Subcutaneous adipose tissue (tissue), 4 donors: Measurements from ENCODE around the gene RPL10. TPM values are rescaled to one million over a fixed set of nuclear protein-coding genes. Genes with fewer than 3 reads are reported as not detected.

Experiments
- CTCF ChIP-seq: fragments of 450-650 bp; IDR thresholded peaks from one replicate; pipeline ENCODE4 v1.5.1; 2016; ENCODE audit warnings: low read depth, mild to moderate bottlenecking, control low read depth, antibody characterized with exemption, moderate library complexity
- total RNA-seq, 4 donors: library from RNA; depleted of rRNA; stranded (reverse); fragments of >200 nt; gene quantifications; one replicate each; pipeline ENCODE4 v1.1.0, GENCODE V29; 2016

Gene RPL10
- total RNA-seq, 4 donors from 2014 or later: 3,672 to 6,817 (median 5,466) TPM

- TF ChIP-seq CTCF: no peak
These were observed 46.2 kb upstream of the RPL10 start for GRCh38 chrX:154352012-154352401.

- TF ChIP-seq CTCF: no peak
These were observed 45.7 kb upstream of the RPL10 start for GRCh38 chrX:154352466-154352865.

GRCh38 chrX:154353172-154353843, 44.9 kb upstream of the RPL10 start:
- TF ChIP-seq CTCF: no peak

- no peak for TF ChIP-seq CTCF
These were observed 44.2 kb upstream of the RPL10 start for GRCh38 chrX:154354013-154354412.

GRCh38 chrX:154354516-154354915, 43.7 kb upstream of the RPL10 start:
- no peak for TF ChIP-seq CTCF

- no peak for TF ChIP-seq CTCF
These were observed 42.9 kb upstream of the RPL10 start for GRCh38 chrX:154355094-154355775.

- TF ChIP-seq CTCF: no peak
These were observed 42.4 kb upstream of the RPL10 start for GRCh38 chrX:154355776-154356140.
